NCI-H774 (cell line): Measurements from ENCODE around the gene DEAF1.
"Not testable (repeated sequence)": the region's sequence is repeated elsewhere in the genome, so short reads cannot be mapped to it uniquely, and the experiment has no call there.

Experiments
- DNase-seq: peaks from one replicate; lab custom pipeline; 2025; lab: John Stamatoyannopoulos, UW

DEAF1 gene

GRCh38 chr11:694563-695287 is at the start of gene DEAF1:
TSS of gene DEAF1 (minus strand) at chr11:695222. CDS start at chr11:695047, 175 bp downstream.
- peak; percentile 96 for DNase-seq

GRCh38 chr11:742571-743201 is 47.7 kb upstream of the DEAF1 start:
- DNase-seq: no peak

GRCh38 chr11:742156-742546 is 47.1 kb upstream of the DEAF1 start:
- DNase-seq: no peak

- not testable (repeated sequence) for DNase-seq
These were observed 42.9 kb upstream of the DEAF1 start for GRCh38 chr11:737899-738298.

- no peak for DNase-seq
These were observed 42.3 kb upstream of the DEAF1 start for GRCh38 chr11:737366-737765.

GRCh38 chr11:734541-734940 is 39.5 kb upstream of the DEAF1 start:
- DNase-seq: not testable (repeated sequence)

GRCh38 chr11:733072-733471 is 38.0 kb upstream of the DEAF1 start:
- DNase-seq: no peak

GRCh38 chr11:729492-730074 is 34.6 kb upstream of the DEAF1 start:
- DNase-seq: no peak

- no peak for DNase-seq
These were observed 34.0 kb upstream of the DEAF1 start for GRCh38 chr11:728901-729491.

GRCh38 chr11:727859-728748 is 33.1 kb upstream of the DEAF1 start:
- DNase-seq: peak; percentile 46

GRCh38 chr11:727281-727701 is 32.3 kb upstream of the DEAF1 start:
- DNase-seq: no peak

GRCh38 chr11:726278-727220 is 31.5 kb upstream of the DEAF1 start:
- peak; percentile 85 for DNase-seq

- no peak for DNase-seq
These were observed 30.7 kb upstream of the DEAF1 start for GRCh38 chr11:725624-726202.

- no peak for DNase-seq
These were observed 29.9 kb upstream of the DEAF1 start for GRCh38 chr11:724778-725386.

GRCh38 chr11:724049-724777 is 29.2 kb upstream of the DEAF1 start:
- no peak for DNase-seq

GRCh38 chr11:723120-723883 is 28.3 kb upstream of the DEAF1 start:
- no peak for DNase-seq

- no peak for DNase-seq
These were observed 27.4 kb upstream of the DEAF1 start for GRCh38 chr11:722346-722811.

- DNase-seq: no peak
These were observed 26.8 kb upstream of the DEAF1 start for GRCh38 chr11:721741-722345.
